LNCAP (cell line): ENCODE results near the gene DNM2.

Source experiments
- CTCF ChIP-seq: fragments of 450-650 bp; IDR thresholded peaks from 2 replicates; pipeline ENCODE4 v1.5.1; 2017; ENCODE audit warnings: mild to moderate bottlenecking

The DNM2 gene

GRCh38 chr19:10692673-10693264, 25.1 kb upstream of the DNM2 start:
- no peak for TF ChIP-seq CTCF

DNA sequence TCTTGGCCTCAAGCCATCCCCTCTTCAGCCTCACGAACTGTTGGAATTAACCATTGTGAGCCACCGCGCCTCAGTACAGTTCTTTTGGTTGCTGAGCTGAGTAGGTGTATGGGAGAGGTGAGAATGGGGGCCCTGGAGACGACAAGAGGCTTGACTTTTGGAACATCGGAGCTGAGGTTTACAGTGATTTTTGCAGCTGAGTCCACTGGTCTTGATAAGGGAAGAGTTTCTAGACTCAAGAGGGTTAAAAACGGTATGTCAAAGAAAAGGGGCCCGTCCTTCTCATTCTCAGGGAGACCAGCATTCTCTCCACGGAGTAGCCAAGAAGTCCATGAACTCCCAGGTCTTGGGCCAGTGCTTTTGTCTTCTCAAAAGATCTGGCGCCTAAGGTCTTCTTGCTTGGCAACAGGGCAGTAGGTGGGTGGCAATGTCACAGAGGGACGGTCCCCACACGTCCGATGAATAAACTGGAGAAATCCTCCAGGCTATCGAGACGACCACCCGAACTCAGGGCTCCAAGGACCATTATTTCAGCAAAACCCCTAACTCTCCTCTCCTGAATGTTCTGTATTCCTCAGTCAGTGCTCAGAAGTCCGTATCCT, 23.1 kb upstream of the DNM2 start:
- TF ChIP-seq CTCF = no peak

- TF ChIP-seq CTCF = no peak
Measured at GRCh38 chr19:10695401-10696398, 22.2 kb upstream of the DNM2 start.

- peak; percentile 50; the same call in 1 of the 2 replicates for TF ChIP-seq CTCF
Measured at GRCh38 chr19:10699650-10700335, 18.1 kb upstream of the DNM2 start.

GRCh38 chr19:10701955-10702525, 15.8 kb upstream of the DNM2 start:
- TF ChIP-seq CTCF = 0 out of 2 replicates have a peak, but pooled peaks have one; percentile 6

DNA sequence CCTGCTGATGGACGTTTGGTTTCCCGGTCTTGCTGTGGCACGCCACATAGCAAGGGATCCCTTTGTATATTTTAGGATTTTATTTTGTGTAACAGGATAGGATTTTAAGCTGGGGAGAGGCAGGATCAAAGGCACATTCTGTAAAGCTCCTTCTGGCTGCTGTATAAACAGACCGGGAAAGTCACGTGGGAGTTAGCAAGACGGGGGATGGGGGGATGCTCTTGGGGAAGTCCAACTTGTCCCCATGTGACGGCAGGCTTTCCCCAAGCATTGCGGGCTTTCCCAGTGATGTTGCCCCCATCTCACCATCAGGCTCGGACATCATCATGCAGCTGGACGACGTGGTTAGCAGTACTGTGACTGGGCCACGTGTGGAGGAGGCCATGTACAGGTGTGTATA, 10.9 kb upstream of the DNM2 start:
- TF ChIP-seq CTCF = no peak

DNA sequence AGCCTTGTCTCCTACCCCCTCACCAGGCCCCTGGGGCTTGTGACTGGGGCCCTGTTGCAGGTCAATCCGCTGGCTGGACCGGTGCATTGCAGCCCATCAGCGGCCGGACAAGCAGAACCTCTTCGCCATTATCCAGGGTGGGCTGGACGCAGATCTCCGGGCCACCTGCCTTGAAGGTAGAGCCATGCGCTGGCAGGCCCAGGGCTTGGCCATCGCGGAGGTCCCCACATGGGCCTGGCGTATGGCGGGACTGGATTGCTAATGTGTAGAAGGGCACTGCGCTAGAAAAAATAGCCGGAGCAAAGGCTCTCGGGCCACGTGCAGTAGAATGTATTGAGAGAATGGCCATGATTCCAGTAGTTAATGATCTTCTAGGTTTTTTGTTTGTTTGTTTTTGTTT, 10.4 kb upstream of the DNM2 start:
- TF ChIP-seq CTCF = no peak
